Esophagus squamous epithelium (tissue), 4 donors: ENCODE measurements around the gene ACTRT3.

Experiments
- CTCF ChIP-seq, 6 experiments: fragments of 450-650 bp in 4 of 6; fragments of 200-600 bp in 2 of 6; sonication (generic) in 2 of 6; IDR thresholded peaks; one replicate each; pipeline ENCODE4 v1.5.1; 2016 to 2019; ENCODE audit warnings: antibody characterized with exemption in 6 of 6, mild to moderate bottlenecking in 4 of 6, moderate library complexity in 4 of 6
- POLR2A ChIP-seq, 4 donors: fragments of 450-650 bp; IDR thresholded peaks; one replicate each; pipeline ENCODE4 v1.6.1; 2017; ENCODE audit warnings: antibody characterized with exemption in 4 of 4, mild to moderate bottlenecking in 4 of 4, moderate library complexity in 3 of 4

- TF ChIP-seq CTCF (IDR thresholded peaks at IDR 0.05) = no peak
- TF ChIP-seq POLR2A (IDR thresholded peaks at IDR 0.05) = no peak
Measured at GRCh38 chr3:169811631-169812331, 42.4 kb upstream of the ACTRT3 start.
